T-helper 1 cell treated with Interleukin-12 subunit alpha and Interleukin-12 subunit beta and Interleukin-4 antibody, amounts not matched to agents 30 μg/mL and 1 μg/mL, for 36 hours (primary cell): Measurements from ENCODE around the gene CACTIN.
"Not testable (repeated sequence)": the region's sequence is repeated elsewhere in the genome, so short reads cannot be mapped to it uniquely, and the experiment has no call there.

Experiments
- H3K27ac Mint-ChIP-seq: one replicate; pipeline ENCODE4 v1.8.0; 2021; ENCODE audit warnings: mild to moderate bottlenecking, mixed read lengths
- H3K27me3 Mint-ChIP-seq: one replicate; pipeline ENCODE4 v1.8.0; 2021; ENCODE audit warnings: low read depth, mixed read lengths
- H3K36me3 Mint-ChIP-seq: one replicate; pipeline ENCODE4 v1.8.0; 2021; ENCODE audit warnings: low read depth, mixed read lengths
- H3K4me1 Mint-ChIP-seq: one replicate; pipeline ENCODE4 v1.8.0; 2021; ENCODE audit warnings: low read depth, mixed read lengths
- H3K4me3 Mint-ChIP-seq: one replicate; pipeline ENCODE4 v1.8.0; 2021; ENCODE audit warnings: mild to moderate bottlenecking, moderate library complexity, mixed read lengths
- H3K9me3 Mint-ChIP-seq: one replicate; pipeline ENCODE4 v1.8.0; 2021; ENCODE audit warnings: mixed read lengths

The CACTIN gene

GRCh38 chr19:3631053-3631861 is 4.7 kb upstream of the CACTIN start:
- Mint-ChIP-seq H3K9me3 (no peaks in the 10 kb centered on the region), H3K36me3 (peaks cover 2% of the 10 kb centered on the region), H3K4me3 (no peak overlapping the region), H3K27me3 (no peaks in the 10 kb centered on the region), H3K4me1 (peaks cover 6% of the 10 kb centered on the region), H3K27ac (no peak overlapping the region)

DNA sequence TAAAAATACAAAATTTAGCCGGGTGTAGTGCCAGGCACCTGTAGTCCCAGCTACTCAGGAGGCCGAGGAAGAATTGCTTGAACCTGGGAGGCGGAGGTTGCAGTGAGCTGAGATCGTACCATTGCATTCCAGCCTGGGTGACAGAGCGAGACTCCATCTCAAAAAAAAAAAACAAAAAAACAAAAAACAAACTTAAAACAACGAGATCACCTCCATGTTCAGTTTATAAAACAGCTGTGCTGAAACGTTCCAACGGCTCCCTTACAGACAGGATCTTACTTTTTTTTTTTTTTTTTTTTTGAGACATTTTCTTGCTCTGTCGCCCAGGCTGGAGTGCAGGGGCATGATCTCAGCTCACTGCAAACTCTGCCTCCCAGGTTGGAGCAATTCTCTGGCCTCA is 2.2 kb upstream of the CACTIN start:
- H3K4me1 Mint-ChIP-seq = peaks cover 17% of the 10 kb centered on the region
- H3K27ac Mint-ChIP-seq, H3K27me3 Mint-ChIP-seq, H3K4me3 Mint-ChIP-seq, H3K9me3 Mint-ChIP-seq, H3K36me3 Mint-ChIP-seq: not testable (repeated sequence)

GRCh38 chr19:3627351-3627723 is 747 bp upstream of the CACTIN start:
- peak overlapping the region; percentile 88 for H3K4me3 Mint-ChIP-seq
- peaks cover 17% of the 10 kb centered on the region for H3K4me1 Mint-ChIP-seq
- H3K9me3 Mint-ChIP-seq = no peaks in the 10 kb centered on the region
- H3K27ac Mint-ChIP-seq = no peak overlapping the region
- H3K27me3 Mint-ChIP-seq = no peaks in the 10 kb centered on the region
- peaks cover 6% of the 10 kb centered on the region for H3K36me3 Mint-ChIP-seq

- peaks cover 6% of the 10 kb centered on the region for H3K36me3 Mint-ChIP-seq
- peak overlapping the region; percentile 77 for H3K27ac Mint-ChIP-seq
- no peaks in the 10 kb centered on the region for H3K27me3 Mint-ChIP-seq
- H3K4me1 Mint-ChIP-seq = peaks cover 17% of the 10 kb centered on the region
- peak overlapping the region; percentile 88 for H3K4me3 Mint-ChIP-seq
- H3K9me3 Mint-ChIP-seq = no peaks in the 10 kb centered on the region
These were observed 556 bp downstream of the CACTIN start for GRCh38 chr19:3625996-3626472.

- H3K4me1 Mint-ChIP-seq = peaks cover 17% of the 10 kb centered on the region
- peaks cover 6% of the 10 kb centered on the region for H3K36me3 Mint-ChIP-seq
- H3K4me3 Mint-ChIP-seq = no peak overlapping the region
- no peak overlapping the region for H3K27ac Mint-ChIP-seq
- no peaks in the 10 kb centered on the region for H3K27me3 Mint-ChIP-seq
- no peaks in the 10 kb centered on the region for H3K9me3 Mint-ChIP-seq
These were observed 2.9 kb downstream of the CACTIN start for GRCh38 chr19:3623716-3624115.

- Mint-ChIP-seq H3K4me3 (no peak overlapping the region), H3K4me1 (peaks cover 17% of the 10 kb centered on the region), H3K9me3 (no peaks in the 10 kb centered on the region), H3K27ac (no peak overlapping the region), H3K36me3 (peaks cover 6% of the 10 kb centered on the region), H3K27me3 (no peaks in the 10 kb centered on the region)
These were observed 4.4 kb downstream of the CACTIN start for GRCh38 chr19:3622224-3622623.

DNA sequence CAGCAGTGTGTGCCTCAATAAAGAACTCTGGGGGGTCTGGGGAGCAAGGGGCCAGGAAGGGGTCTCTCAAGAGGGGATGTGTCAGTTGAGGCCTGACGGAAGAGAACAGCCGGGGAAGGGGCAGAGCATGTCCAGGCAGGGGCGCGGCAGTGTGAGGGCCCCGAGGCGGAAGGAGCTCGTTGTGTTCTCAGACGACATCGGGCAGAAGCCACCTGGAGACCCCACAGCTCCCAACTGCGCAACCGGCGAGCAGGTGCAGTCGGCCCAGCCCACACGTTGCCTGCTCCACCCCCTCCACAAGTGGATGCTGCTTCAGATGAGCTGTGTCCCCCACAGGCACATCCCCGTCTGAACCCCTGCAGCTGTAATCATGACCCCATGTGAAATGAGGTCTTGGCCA is 4.9 kb downstream of the CACTIN start:
- no peaks in the 10 kb centered on the region for H3K27me3 Mint-ChIP-seq
- no peak overlapping the region for H3K4me3 Mint-ChIP-seq
- no peak overlapping the region for H3K27ac Mint-ChIP-seq
- peaks cover 4% of the 10 kb centered on the region for H3K36me3 Mint-ChIP-seq
- peaks cover 14% of the 10 kb centered on the region for H3K4me1 Mint-ChIP-seq
- no peaks in the 10 kb centered on the region for H3K9me3 Mint-ChIP-seq

GRCh38 chr19:3620817-3621547 is 5.6 kb downstream of the CACTIN start:
- no peak overlapping the region for H3K27ac Mint-ChIP-seq
- peaks cover 12% of the 10 kb centered on the region for H3K4me1 Mint-ChIP-seq
- H3K4me3 Mint-ChIP-seq = no peak overlapping the region
- no peaks in the 10 kb centered on the region for H3K9me3 Mint-ChIP-seq
- no peaks in the 10 kb centered on the region for H3K27me3 Mint-ChIP-seq
- H3K36me3 Mint-ChIP-seq = peaks cover 4% of the 10 kb centered on the region

GRCh38 chr19:3620145-3620816 is 6.3 kb downstream of the CACTIN start:
- no peaks in the 10 kb centered on the region for H3K9me3 Mint-ChIP-seq
- H3K4me1 Mint-ChIP-seq = peaks cover 11% of the 10 kb centered on the region
- no peak overlapping the region for H3K27ac Mint-ChIP-seq
- no peaks in the 10 kb centered on the region for H3K27me3 Mint-ChIP-seq
- H3K36me3 Mint-ChIP-seq = peaks cover 4% of the 10 kb centered on the region
- H3K4me3 Mint-ChIP-seq = no peak overlapping the region

DNA sequence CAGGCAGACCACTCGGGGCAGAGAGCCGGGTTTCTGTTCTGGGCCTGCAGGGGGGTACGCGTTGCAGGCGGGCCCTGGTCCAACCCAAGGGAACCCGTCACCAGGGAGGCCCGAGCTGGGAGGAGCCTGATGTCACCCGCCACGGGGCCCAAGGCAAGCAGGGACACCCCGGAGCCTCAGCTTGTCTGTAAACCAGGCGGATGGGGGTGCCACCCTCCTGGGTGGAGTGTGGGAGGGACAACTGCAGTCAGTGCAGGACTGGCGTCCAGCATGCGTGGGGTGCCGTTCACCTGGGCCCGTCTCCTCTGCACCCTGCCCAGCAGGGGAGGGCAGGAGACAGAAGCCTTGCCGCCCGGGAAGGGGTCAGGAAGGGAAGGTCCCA is 7.0 kb downstream of the CACTIN start:
- no peak overlapping the region for H3K27ac Mint-ChIP-seq
- peaks cover 9% of the 10 kb centered on the region for H3K4me1 Mint-ChIP-seq
- peaks cover 4% of the 10 kb centered on the region for H3K36me3 Mint-ChIP-seq
- no peak overlapping the region for H3K4me3 Mint-ChIP-seq
- no peaks in the 10 kb centered on the region for H3K27me3 Mint-ChIP-seq
- H3K9me3 Mint-ChIP-seq = no peaks in the 10 kb centered on the region

DNA sequence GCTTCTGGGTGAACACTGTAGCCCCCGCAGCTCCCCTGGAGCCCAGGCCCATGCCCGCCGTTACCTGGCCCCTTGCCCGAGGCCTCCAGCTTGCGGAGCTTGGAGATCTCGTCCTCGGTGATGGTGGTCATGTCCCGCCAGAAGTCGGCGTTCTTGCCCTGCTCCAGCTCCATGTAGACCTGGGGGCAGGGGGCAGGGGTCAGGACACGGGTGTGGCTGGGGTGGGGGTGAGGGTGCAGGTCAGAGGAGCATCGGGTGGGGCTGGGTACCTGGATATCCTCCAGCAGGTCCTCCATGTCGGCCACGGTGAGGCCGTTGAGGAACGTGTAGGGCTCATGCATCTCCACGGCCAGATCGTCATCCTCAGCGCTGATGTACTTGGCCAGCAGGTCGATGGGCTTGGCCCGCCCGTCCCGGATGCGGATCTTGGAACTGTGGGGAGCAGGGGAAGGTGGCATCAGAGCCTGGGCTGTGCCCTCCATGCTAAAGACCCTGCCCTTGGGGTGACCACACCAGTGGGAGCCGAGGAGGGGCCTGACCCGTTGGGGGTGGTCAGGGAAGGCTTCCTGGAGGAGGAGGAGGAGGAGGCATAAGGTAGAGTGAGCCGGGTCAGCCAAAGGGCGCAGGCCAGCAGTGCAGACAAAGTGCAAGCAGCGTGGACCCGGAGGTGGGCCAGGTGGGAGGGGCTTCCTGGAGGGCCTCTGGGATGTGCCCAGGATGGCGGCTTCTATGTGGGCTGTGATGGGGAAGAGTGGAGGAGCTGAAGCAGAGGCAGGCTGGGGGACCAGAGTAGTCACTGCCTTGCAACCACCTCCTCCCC is 7.6 kb downstream of the CACTIN start:
- H3K36me3 Mint-ChIP-seq = peaks cover 4% of the 10 kb centered on the region
- no peaks in the 10 kb centered on the region for H3K9me3 Mint-ChIP-seq
- no peak overlapping the region for H3K27ac Mint-ChIP-seq
- H3K4me1 Mint-ChIP-seq = peaks cover 3% of the 10 kb centered on the region
- no peak overlapping the region for H3K4me3 Mint-ChIP-seq
- H3K27me3 Mint-ChIP-seq = no peaks in the 10 kb centered on the region

DNA sequence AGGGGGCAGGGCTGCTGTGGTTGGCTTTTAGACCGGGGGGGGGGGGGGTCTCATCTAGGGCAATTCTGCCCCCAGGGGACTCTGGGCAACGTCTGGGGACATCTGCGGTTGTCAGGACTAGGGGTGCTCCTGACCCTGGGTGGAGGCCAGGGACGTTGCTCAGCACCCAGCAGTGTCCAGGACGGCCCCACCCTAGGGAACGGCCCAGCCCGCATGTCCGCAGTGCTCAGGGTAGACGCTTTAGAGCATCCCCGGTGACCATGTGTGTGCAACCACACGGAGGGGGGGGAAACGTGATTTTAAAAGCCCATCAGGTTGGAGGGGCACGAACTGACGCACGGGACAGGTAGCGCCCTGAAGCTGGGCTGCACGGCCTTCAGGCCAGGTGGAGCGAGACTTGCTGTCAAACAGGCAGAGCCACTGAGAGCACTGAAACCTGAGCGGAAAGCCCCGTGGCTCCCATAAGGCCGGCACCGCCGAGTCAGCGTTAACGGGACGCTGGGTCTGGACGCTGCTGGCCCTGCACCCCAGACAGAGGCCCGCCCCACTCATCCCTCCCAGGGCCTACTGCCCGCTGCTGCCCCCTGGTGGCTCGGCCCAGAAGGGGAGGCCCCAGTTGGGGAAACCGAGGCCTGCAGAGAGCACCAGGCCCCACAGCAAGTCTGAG is 8.3 kb downstream of the CACTIN start:
- Mint-ChIP-seq H3K36me3 (peaks cover 4% of the 10 kb centered on the region), H3K4me1 (peaks cover 3% of the 10 kb centered on the region), H3K9me3 (no peaks in the 10 kb centered on the region), H3K27me3 (no peaks in the 10 kb centered on the region), H3K27ac (no peak overlapping the region), H3K4me3 (no peak overlapping the region)

- H3K27ac Mint-ChIP-seq = peak overlapping the region; percentile 15
- H3K36me3 Mint-ChIP-seq = no peaks in the 10 kb centered on the region
- H3K9me3 Mint-ChIP-seq = no peaks in the 10 kb centered on the region
- no peak overlapping the region for H3K4me3 Mint-ChIP-seq
- H3K4me1 Mint-ChIP-seq = peaks cover 3% of the 10 kb centered on the region
- no peaks in the 10 kb centered on the region for H3K27me3 Mint-ChIP-seq
These were observed 9.1 kb downstream of the CACTIN start for GRCh38 chr19:3617463-3617862.
